ENCODE results near the gene CACNA1F. TPM values are rescaled to one million over a fixed set of nuclear protein-coding genes. Genes with fewer than 3 reads are reported as not detected.
A peak's percentile ranks its signal among the peaks of the same experiment; 100 is the strongest.

CACNA1F gene
- total and polyA plus RNA-seq, 9 of the 15 experiments (the other 6 are each of a cell fraction or from before 2014, with no cell fraction given) = under 0.01 to 0.41 (median 0.03) TPM; not detected in 3

GRCh38 chrX:49163555-49164419 lies 69.4 kb downstream of the CACNA1F start (continued):
- TF ChIP-seq JUND (IDR thresholded peaks at IDR 0.05; ENCODE audit: borderline replicate concordance, low read depth, low read length) (peak; percentile 22; the same call in 1 of the 2 replicates), JUND (tag; IDR thresholded peaks at IDR 0.05; ENCODE audit: borderline replicate concordance, low read depth, low read length) (no peak), TFE3 (CRISPR knock-in tag; IDR thresholded peaks at IDR 0.05) (no peak), BRD4 (IDR thresholded peaks at IDR 0.05) (no peak), TOE1 (IDR thresholded peaks at IDR 0.05; ENCODE audit: borderline replicate concordance) (peak; percentile 86), TOE1 (CRISPR knock-in tag; IDR thresholded peaks at IDR 0.05; ENCODE audit: borderline replicate concordance, low read depth) (no peak), KDM5B (IDR thresholded peaks at IDR 0.05; ENCODE audit: insufficient replicate concordance, low read depth, low read length) (peak; percentile 29), MLLT1 (IDR thresholded peaks at IDR 0.05) (no peak), SMC3 (conservative IDR thresholded peaks at IDR 0.05; ENCODE audit: insufficient read depth, low read depth, low read length) (0 out of 2 replicates have a peak, but pooled peaks have one; percentile 13), ZNF436 (CRISPR knock-in tag; IDR thresholded peaks at IDR 0.05) (no peak), VEZF1 (CRISPR knock-in tag; IDR thresholded peaks at IDR 0.05) (peak; percentile 69), SIN3A (IDR thresholded peaks at IDR 0.05; ENCODE audit: borderline replicate concordance in 2 of 2, control insufficient read depth in 1 of 2, low read depth in 2 of 2, low read length in 2 of 2) (no peak), CHD4 (IDR thresholded peaks at IDR 0.05; ENCODE audit: insufficient read depth, insufficient replicate concordance, low read depth, low read length, poor library complexity, severe bottlenecking) (no peak), MYNN (IDR thresholded peaks at IDR 0.05) (no peak), MYNN (CRISPR knock-in tag; IDR thresholded peaks at IDR 0.05) (no peak), DPF2 (IDR thresholded peaks at IDR 0.05) (0 out of 2 replicates have a peak, but pooled peaks have one; percentile 12), PHB (CRISPR knock-in tag; IDR thresholded peaks at IDR 0.05) (no peak), ZNF589 (CRISPR knock-in tag; IDR thresholded peaks at IDR 0.05; ENCODE audit: low read depth) (no peak), CBX5 (IDR thresholded peaks at IDR 0.05; ENCODE audit: borderline replicate concordance, low read depth) (no peak), ELK3 (CRISPR knock-in tag; IDR thresholded peaks at IDR 0.05) (no peak), EP400 (IDR thresholded peaks at IDR 0.05) (peak; percentile 49; the same call in 1 of the 2 replicates)
